GM13977 (cell line): Measurements from ENCODE around the gene ARID5B.
A peak's percentile ranks its signal among the peaks of the same experiment; 100 is the strongest.

Experiments
- DNase-seq: peaks from one replicate; pipeline ENCODE4 v3.0.0; 2012; ENCODE audit warnings: low spot score
- CTCF ChIP-seq: IDR thresholded peaks from 2 replicates; pipeline ENCODE4 v1.5.1; 2012; ENCODE audit warnings: mild to moderate bottlenecking, control low read depth; ENCODE audit not compliant: insufficient read depth; ENCODE audit errors: extremely low read depth, missing control alignments
- in situ Hi-C: fragments of 300-500 bp; cut with MboI; formaldehyde crosslinking; loops from one replicate; pipeline ENCODE4 v1.12.0; 2022; ENCODE audit warnings: low sequenced_read_pairs, low pct_unique_long_range_greater_than_20kb, mixed read lengths, inconsistent platforms; ENCODE audit not compliant: unreplicated experiment

The ARID5B gene

GRCh38 chr10:62082729-62083411 is 181.4 kb downstream of the ARID5B start:
- TF ChIP-seq CTCF: no peak
- DNase-seq: no peak
- in situ Hi-C loops: no loop called here

DNA sequence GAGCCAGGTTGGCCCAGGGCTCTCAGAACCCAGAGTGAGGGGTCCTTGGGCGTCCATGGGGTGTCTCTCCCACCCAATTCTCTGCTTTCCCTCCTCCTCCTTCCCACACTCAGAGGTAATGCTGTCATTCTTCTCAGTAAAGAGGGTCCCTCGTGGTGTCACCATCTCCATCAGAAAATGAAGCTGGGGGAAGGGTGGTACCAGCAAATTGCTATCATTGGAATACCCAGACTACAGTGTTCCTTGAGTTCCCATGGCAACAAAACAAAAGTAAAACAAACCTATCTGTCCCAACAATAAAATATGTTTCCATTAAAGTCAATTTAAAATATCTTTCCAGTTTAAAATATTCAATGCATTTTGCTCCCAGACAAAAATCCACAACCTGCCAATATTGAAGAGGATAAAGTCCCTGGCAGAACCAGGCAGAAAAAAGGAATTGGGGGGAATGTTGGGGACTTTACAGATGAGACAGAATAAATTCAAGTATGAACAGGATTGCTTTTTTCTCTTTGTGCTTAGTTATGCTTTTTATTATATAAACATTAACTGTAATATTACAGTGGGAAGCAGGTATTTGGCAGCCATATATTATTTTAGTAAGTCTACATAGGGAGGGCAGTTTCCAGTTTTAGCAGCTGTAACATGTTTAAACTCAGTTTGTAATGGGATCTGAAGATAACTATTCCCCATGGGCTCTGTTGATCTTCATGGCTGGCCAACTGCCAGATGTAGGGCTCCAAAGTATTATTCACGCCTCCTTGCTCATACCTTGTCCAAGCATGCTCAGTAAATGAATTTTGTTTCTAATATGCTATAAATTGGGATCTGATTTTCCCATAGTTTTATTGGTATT is 182.1 kb downstream of the ARID5B start:
- TF ChIP-seq CTCF: no peak
- in situ Hi-C loops: no loop called here
- DNase-seq: no peak

DNA sequence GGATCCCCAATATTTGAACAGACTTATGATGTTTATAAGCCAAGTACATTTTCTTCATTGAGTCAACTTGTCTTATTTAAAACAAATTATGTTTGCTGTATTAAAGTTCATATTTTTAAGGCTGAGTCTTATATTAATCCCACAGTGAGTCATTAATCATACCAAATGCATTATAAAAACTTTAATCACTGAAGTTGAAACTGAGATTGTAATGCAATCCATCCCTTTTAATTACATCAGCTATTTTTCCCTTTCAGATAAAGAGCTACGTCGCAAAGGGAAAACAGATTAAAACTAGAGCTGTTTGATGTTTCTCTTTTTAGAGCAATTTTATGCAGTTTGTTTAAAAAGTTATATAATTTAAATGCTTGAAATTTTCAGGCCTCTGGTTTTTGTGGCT is 183.0 kb downstream of the ARID5B start:
- in situ Hi-C loops: no loop called here
- no peak for DNase-seq
- no peak for TF ChIP-seq CTCF

GRCh38 chr10:62085404-62085803 is 183.9 kb downstream of the ARID5B start:
- in situ Hi-C loops: no loop called here
- no peak for TF ChIP-seq CTCF
- DNase-seq: peak; percentile 21

- TF ChIP-seq CTCF: no peak
- in situ Hi-C loops: no loop called here
- no peak for DNase-seq
Observed at GRCh38 chr10:62085821-62086220, 184.3 kb downstream of the ARID5B start.

GRCh38 chr10:62087329-62087728 is 185.8 kb downstream of the ARID5B start:
- in situ Hi-C loops: no loop called here
- DNase-seq: no peak
- no peak for TF ChIP-seq CTCF
